ENCODE data around the gene GSTT4.
"Not testable (repeated sequence)": the region's sequence is repeated elsewhere in the genome, so short reads cannot be mapped to it uniquely, and the experiment has no call there.

DNA sequence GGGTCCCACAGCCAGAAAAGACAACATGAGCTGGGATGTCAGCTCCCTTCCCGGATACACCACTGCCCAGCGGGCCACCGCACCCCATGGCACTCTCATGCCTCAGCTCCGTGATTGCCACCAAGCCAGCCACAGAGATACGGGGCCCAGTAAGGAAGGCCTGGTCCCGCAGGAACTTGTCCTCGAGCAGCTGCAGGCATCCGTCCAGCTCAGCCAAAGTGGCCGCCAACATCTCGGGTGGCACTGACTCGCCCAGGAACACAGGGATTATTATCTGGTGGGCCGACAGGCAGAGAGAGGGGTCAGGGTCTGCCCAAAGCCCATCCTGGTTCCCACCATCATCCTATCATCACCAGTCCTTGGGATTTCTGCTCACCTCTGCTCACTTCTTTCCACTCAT is 27.9 kb downstream of the GSTT4 start:
- TF ChIP-seq, protein P1, sequence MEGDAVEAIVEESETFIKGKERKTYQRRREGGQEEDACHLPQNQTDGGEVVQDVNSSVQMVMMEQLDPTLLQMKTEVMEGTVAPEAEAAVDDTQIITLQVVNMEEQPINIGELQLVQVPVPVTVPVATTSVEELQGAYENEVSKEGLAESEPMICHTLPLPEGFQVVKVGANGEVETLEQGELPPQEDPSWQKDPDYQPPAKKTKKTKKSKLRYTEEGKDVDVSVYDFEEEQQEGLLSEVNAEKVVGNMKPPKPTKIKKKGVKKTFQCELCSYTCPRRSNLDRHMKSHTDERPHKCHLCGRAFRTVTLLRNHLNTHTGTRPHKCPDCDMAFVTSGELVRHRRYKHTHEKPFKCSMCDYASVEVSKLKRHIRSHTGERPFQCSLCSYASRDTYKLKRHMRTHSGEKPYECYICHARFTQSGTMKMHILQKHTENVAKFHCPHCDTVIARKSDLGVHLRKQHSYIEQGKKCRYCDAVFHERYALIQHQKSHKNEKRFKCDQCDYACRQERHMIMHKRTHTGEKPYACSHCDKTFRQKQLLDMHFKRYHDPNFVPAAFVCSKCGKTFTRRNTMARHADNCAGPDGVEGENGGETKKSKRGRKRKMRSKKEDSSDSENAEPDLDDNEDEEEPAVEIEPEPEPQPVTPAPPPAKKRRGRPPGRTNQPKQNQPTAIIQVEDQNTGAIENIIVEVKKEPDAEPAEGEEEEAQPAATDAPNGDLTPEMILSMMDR (IDR thresholded peaks at IDR 0.05), result not testable (repeated sequence)
- TF ChIP-seq POLR2A (IDR thresholded peaks at IDR 0.05), result not testable (repeated sequence)
